CD4-positive, alpha-beta T cell (primary cell): ENCODE measurements around the gene SYT14. TPM values are rescaled to one million over a fixed set of nuclear protein-coding genes. Genes with fewer than 3 reads are reported as not detected.

Source experiments
- ATAC-seq: fragments of 200-7000 bp; cut with Tn5 transposase; one replicate; pipeline ENCODE4 v1.10.0; 2022; ENCODE audit warnings: mild to moderate bottlenecking; ENCODE audit not compliant: poor library complexity
- CTCF ChIA-PET: fragments of 350-600 bp; sonication (Branson Sonifier 250); formaldehyde crosslinking; loops from one replicate; lab custom pipeline; 2021; ENCODE audit warnings: antibody characterized with exemption, inconsistent platforms; lab: Charles Lee
- POLR2A ChIA-PET: fragments of 350-600 bp; sonication (Branson Sonifier 250); formaldehyde crosslinking; loops from one replicate; lab custom pipeline; 2021; ENCODE audit warnings: antibody characterized with exemption, inconsistent platforms; lab: Charles Lee
- DNase-seq, 14 experiments: peaks; one replicate each; pipeline ENCODE4 v3.0.0-alpha.2; 2013 to 2020; ENCODE audit warnings: mixed read lengths in 2 of 14
- H3K27ac ChIP-seq, 2 donors: one replicate each; pipeline versions ENCODE4 v1.5.1 to v1.7.0; 2013; ENCODE audit warnings: low read length in 2 of 2, low read depth in 1 of 2, mild to moderate bottlenecking in 1 of 2
- H3K27me3 ChIP-seq, 2 experiments: 1 replicate in 1 of 2; 2 replicates in 1 of 2; pipeline versions ENCODE4 v1.6.1 to v1.7.0; 2013; ENCODE audit warnings: low read length in 2 of 2, control low read depth in 1 of 2, mild to moderate bottlenecking in 1 of 2, moderate library complexity in 1 of 2; ENCODE audit not compliant: insufficient read depth in 2 of 2, control insufficient read depth in 1 of 2
- H3K36me3 ChIP-seq: one replicate; pipeline ENCODE4 v1.6.1; 2013; ENCODE audit warnings: low read length, control low read depth; ENCODE audit not compliant: insufficient read depth
- H3K4me1 ChIP-seq: one replicate; pipeline ENCODE4 v1.6.1; 2013; ENCODE audit warnings: low read length, control low read depth; ENCODE audit not compliant: insufficient read depth
- H3K4me3 ChIP-seq: one replicate; pipeline ENCODE4 v1.5.1; 2013; ENCODE audit warnings: mild to moderate bottlenecking, low read length, moderate library complexity
- H3K9me3 ChIP-seq, 2 experiments: 1 replicate in 1 of 2; 2 replicates in 1 of 2; pipeline versions ENCODE4 v1.6.1 to v1.7.0; 2013; ENCODE audit warnings: low read length in 2 of 2, mild to moderate bottlenecking in 2 of 2, control low read depth in 1 of 2, moderate library complexity in 1 of 2; ENCODE audit not compliant: control insufficient read depth in 1 of 2, insufficient read depth in 1 of 2
- H3K27ac Mint-ChIP-seq: one replicate; pipeline ENCODE4 v1.8.0; 2020; ENCODE audit warnings: mixed read lengths
- H3K27me3 Mint-ChIP-seq: one replicate; pipeline ENCODE4 v1.8.0; 2021; ENCODE audit warnings: mixed read lengths
- H3K36me3 Mint-ChIP-seq: one replicate; pipeline ENCODE4 v1.8.0; 2021; ENCODE audit warnings: low read depth, mixed read lengths
- H3K4me1 Mint-ChIP-seq: one replicate; pipeline ENCODE4 v1.8.0; 2021; ENCODE audit warnings: low read depth, mixed read lengths
- H3K4me3 Mint-ChIP-seq: one replicate; pipeline ENCODE4 v1.8.0; 2020; ENCODE audit warnings: mild to moderate bottlenecking, mixed read lengths
- H3K9me3 Mint-ChIP-seq: one replicate; pipeline ENCODE4 v1.8.0; 2020; ENCODE audit warnings: mixed read lengths
- intact Hi-C, 2 experiments: fragments of 100-400 bp; cut with DNase I in 1 of 2; cut with micrococcal nuclease in 1 of 2; formaldehyde crosslinking; loops; one replicate each; pipeline versions ENCODE4 v1.15.1 to v1.9.0; 2023 to 2025; cut with DNase I, micrococcal nuclease
- total RNA-seq, 174 experiments: library from RNA in 2 of 174; stranded (reverse) in 2 of 174; gene quantifications; one replicate each; pipeline ENCODE4 v1.2.3 and lab custom pipeline; 2021 to 2026
- TF ChIP-seq, protein P1 (sequence below): fragments of 200-600 bp; IDR thresholded peaks from one replicate; pipeline ENCODE4 v1.8.0; 2022; ENCODE audit warnings: antibody characterized with exemption, mild to moderate bottlenecking

Gene SYT14
- total RNA-seq, 2 experiments from 2014 or later = not detected

DNA sequence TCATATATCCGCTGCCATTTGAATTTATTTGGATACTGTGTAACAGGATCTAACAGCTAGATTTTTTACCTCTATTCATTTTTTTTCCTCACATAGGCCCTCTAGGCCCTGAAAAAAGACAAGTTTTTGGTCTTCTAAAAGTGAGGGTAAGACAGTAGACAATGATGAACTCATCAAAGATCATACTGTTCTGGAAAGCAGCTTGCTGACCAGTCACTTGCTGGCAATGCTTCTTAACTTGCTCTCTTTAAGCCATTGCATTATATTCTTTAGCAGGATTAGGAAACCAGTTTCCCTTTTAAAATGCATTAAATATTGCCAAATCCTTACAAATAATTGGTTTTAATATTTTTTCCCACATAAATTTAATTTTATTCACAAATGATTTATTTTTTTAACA lies 65.5 kb downstream of the SYT14 start:
- Mint-ChIP-seq H3K36me3 (no peaks in the 10 kb centered on the region), H3K9me3 (no peaks in the 10 kb centered on the region), H3K27me3 (peaks cover 8% of the 10 kb centered on the region), H3K4me3 (no peak overlapping the region), H3K27ac (no peak overlapping the region), H3K4me1 (no peaks in the 10 kb centered on the region)
- no peaks in the 10 kb centered on the region for H3K36me3 ChIP-seq
- H3K27me3 ChIP-seq = no peaks in the 10 kb centered on the region
- intact Hi-C loops = no loop called here
- no peak for DNase-seq
- TF ChIP-seq, protein P1, sequence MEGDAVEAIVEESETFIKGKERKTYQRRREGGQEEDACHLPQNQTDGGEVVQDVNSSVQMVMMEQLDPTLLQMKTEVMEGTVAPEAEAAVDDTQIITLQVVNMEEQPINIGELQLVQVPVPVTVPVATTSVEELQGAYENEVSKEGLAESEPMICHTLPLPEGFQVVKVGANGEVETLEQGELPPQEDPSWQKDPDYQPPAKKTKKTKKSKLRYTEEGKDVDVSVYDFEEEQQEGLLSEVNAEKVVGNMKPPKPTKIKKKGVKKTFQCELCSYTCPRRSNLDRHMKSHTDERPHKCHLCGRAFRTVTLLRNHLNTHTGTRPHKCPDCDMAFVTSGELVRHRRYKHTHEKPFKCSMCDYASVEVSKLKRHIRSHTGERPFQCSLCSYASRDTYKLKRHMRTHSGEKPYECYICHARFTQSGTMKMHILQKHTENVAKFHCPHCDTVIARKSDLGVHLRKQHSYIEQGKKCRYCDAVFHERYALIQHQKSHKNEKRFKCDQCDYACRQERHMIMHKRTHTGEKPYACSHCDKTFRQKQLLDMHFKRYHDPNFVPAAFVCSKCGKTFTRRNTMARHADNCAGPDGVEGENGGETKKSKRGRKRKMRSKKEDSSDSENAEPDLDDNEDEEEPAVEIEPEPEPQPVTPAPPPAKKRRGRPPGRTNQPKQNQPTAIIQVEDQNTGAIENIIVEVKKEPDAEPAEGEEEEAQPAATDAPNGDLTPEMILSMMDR = no peak
- H3K4me3 ChIP-seq = no peak overlapping the region
- POLR2A ChIA-PET = no interaction called here
- CTCF ChIA-PET = no interaction called here
- no peaks in the 10 kb centered on the region for H3K4me1 ChIP-seq
- no peak overlapping the region for H3K27ac ChIP-seq
- ATAC-seq = no peak
- H3K9me3 ChIP-seq = no peaks in the 10 kb centered on the region

DNA sequence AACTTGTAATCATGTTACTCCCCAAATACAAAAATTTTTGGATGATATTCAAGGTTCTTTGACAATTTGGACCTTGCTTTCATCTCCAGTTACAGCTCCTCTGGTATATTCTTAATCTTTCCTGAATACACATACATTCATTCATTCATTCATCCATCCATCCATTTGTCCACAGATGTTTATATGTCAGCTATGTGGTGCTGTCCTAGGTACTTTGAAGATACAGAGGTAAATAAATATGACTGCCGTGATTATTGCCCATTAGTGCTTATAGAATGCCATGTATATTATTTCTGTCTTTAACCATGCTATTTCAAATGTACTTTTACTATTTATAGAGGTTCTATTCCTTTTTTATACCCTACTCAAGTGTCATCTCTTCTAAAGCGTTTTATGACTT lies 72.1 kb downstream of the SYT14 start:
- Mint-ChIP-seq H3K4me1 (no peaks in the 10 kb centered on the region), H3K27ac (no peak overlapping the region), H3K4me3 (no peak overlapping the region), H3K27me3 (peaks cover 5% of the 10 kb centered on the region), H3K36me3 (no peaks in the 10 kb centered on the region), H3K9me3 (no peaks in the 10 kb centered on the region)
- ChIA-PET CTCF (no interaction called here), POLR2A (no interaction called here)
- TF ChIP-seq, protein P1 = no peak
- no peaks in the 10 kb centered on the region for H3K36me3 ChIP-seq
- H3K4me1 ChIP-seq = no peaks in the 10 kb centered on the region
- intact Hi-C loops = no loop called here
- no peaks in the 10 kb centered on the region for H3K27me3 ChIP-seq
- H3K27ac ChIP-seq = no peak overlapping the region
- H3K9me3 ChIP-seq = no peaks in the 10 kb centered on the region
- H3K4me3 ChIP-seq = no peak overlapping the region
- no peak for DNase-seq
- ATAC-seq = no peak

DNA sequence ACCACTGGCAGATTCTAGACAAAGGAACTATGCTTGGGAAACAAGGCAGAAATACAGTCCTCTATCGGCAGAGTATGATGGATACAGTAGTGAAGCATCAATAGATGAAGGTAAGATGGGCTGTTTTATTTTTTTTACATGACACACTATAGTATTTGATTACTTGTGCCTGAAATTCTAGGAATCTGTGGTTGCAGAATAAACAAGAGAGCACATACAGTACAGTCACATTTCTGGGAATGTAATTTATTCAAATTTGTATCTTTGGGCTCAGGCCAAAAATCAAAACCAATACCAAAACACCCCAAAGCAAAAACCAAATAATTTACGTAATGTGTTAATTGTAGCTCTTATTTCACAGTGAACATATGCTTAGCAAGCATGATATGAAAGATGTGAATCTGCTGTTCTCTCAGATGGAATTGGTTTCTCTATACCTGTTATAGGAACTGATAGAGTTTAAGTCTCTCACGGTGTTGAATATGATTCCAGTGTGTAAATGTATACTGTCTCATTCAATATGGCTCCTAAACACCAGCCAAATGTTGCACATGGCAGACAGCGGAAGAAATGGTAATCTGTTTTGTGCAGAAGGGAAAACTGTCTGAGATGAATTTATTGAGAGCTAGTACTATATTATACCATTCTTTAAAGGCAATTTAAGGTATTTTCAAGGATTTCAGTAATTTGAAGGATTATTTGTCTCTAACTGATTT lies 83.3 kb downstream of the SYT14 start:
- H3K27ac Mint-ChIP-seq = no peak overlapping the region
- Histone ChIP-seq H3K4me3 (no peak overlapping the region), H3K4me1 (no peaks in the 10 kb centered on the region), H3K27me3 (no peaks in the 10 kb centered on the region), H3K9me3 (no peaks in the 10 kb centered on the region), H3K27ac (no peak overlapping the region), H3K36me3 (no peaks in the 10 kb centered on the region)
- TF ChIP-seq, protein P1 = no peak
- H3K9me3 Mint-ChIP-seq = no peaks in the 10 kb centered on the region
- CTCF ChIA-PET = no interaction called here
- intact Hi-C loops = no loop called here
- POLR2A ChIA-PET = no interaction called here
- no peak for DNase-seq
- H3K36me3 Mint-ChIP-seq = no peaks in the 10 kb centered on the region
- peaks cover 11% of the 10 kb centered on the region for H3K27me3 Mint-ChIP-seq
- no peak for ATAC-seq
- H3K4me3 Mint-ChIP-seq = no peak overlapping the region
- H3K4me1 Mint-ChIP-seq = no peaks in the 10 kb centered on the region
